WERI-Rb-1 (cell line): ENCODE results near the gene TAF3.

Source experiments
- DNase-seq: peaks from one replicate; pipeline ENCODE4 v3.0.0-alpha.2; 2020
- H3K27ac ChIP-seq: fragments of 250-450 bp; sonication (Bioruptor Pico); 2 replicates; pipeline ENCODE4 v1.5.1; 2020; ENCODE audit warnings: mild to moderate bottlenecking, moderate library complexity
- H3K27me3 ChIP-seq: fragments of 250-450 bp; sonication (Bioruptor Pico); 2 replicates; pipeline ENCODE4 v1.5.1; 2021; ENCODE audit warnings: mild to moderate bottlenecking, low read depth, moderate library complexity; ENCODE audit not compliant: insufficient read depth, severe bottlenecking
- H3K36me3 ChIP-seq: fragments of 250-450 bp; sonication (Bioruptor Pico); 2 replicates; pipeline ENCODE4 v1.5.1; 2020; ENCODE audit warnings: mild to moderate bottlenecking, moderate library complexity
- H3K4me3 ChIP-seq: 2 replicates; pipeline ENCODE4 v1.5.1; 2011; ENCODE audit warnings: low read depth, mild to moderate bottlenecking, control low read depth, low read length
- H3K9me3 ChIP-seq: fragments of 250-450 bp; sonication (Bioruptor Pico); 2 replicates; pipeline ENCODE4 v1.5.1; 2021; ENCODE audit warnings: mild to moderate bottlenecking, moderate library complexity; ENCODE audit not compliant: severe bottlenecking
- CTCF ChIP-seq: IDR thresholded peaks from 2 replicates; pipeline ENCODE4 v1.5.1; 2011; ENCODE audit warnings: low read depth, mild to moderate bottlenecking, control low read depth, inconsistent platforms, low read length

The TAF3 gene

GRCh38 chr10:8047452-8048280 is 229.4 kb downstream of the TAF3 start:
- Histone ChIP-seq H3K27ac (no peak overlapping the region), H3K27me3 (peaks cover 94% of the 10 kb centered on the region), H3K36me3 (no peaks in the 10 kb centered on the region), H3K4me3 (no peak overlapping the region), H3K9me3 (no peaks in the 10 kb centered on the region)
- TF ChIP-seq CTCF, result no peak
- DNase-seq, result no peak

GRCh38 chr10:8048281-8049008 is 230.1 kb downstream of the TAF3 start:
- no peak overlapping the region for H3K4me3 ChIP-seq
- DNase-seq, result no peak
- no peak overlapping the region for H3K27ac ChIP-seq
- H3K36me3 ChIP-seq, result no peaks in the 10 kb centered on the region
- no peak for TF ChIP-seq CTCF
- H3K9me3 ChIP-seq, result peaks cover under 1% of the 10 kb centered on the region
- peaks cover 92% of the 10 kb centered on the region for H3K27me3 ChIP-seq

- no peak for DNase-seq
- TF ChIP-seq CTCF, result no peak
- peaks cover 92% of the 10 kb centered on the region for H3K27me3 ChIP-seq
These were observed 230.9 kb downstream of the TAF3 start for GRCh38 chr10:8049045-8049864.

GRCh38 chr10:8049865-8050555 is 231.7 kb downstream of the TAF3 start:
- H3K27me3 ChIP-seq, result peaks cover 88% of the 10 kb centered on the region
- no peak overlapping the region for H3K27ac ChIP-seq
- peaks cover 2% of the 10 kb centered on the region for H3K9me3 ChIP-seq
- no peak for DNase-seq
- peak overlapping the region; percentile 14; the same call in 1 of the 2 replicates for H3K4me3 ChIP-seq
- H3K36me3 ChIP-seq, result no peaks in the 10 kb centered on the region
- no peak for TF ChIP-seq CTCF

More at GRCh38 chr10:8049045-8049864, 230.9 kb downstream of the TAF3 start:
- Histone ChIP-seq H3K27ac (no peak overlapping the region), H3K36me3 (no peaks in the 10 kb centered on the region), H3K9me3 (peaks cover 2% of the 10 kb centered on the region), H3K4me3 (no peak overlapping the region)

- Histone ChIP-seq H3K27me3 (peaks cover 88% of the 10 kb centered on the region), H3K4me3 (peak overlapping the region; percentile 14; the same call in 1 of the 2 replicates), H3K36me3 (no peaks in the 10 kb centered on the region), H3K9me3 (peaks cover 4% of the 10 kb centered on the region), H3K27ac (no peak overlapping the region)
- DNase-seq, result no peak
- no peak for TF ChIP-seq CTCF
These were observed 232.3 kb downstream of the TAF3 start for GRCh38 chr10:8050556-8051108.
